GM21723 (cell line): Measurements from ENCODE around the gene OR1I1.
"Not testable (repeated sequence)": the region's sequence is repeated elsewhere in the genome, so short reads cannot be mapped to it uniquely, and the experiment has no call there.

Experiments
- ATAC-seq: cut with Tn5 transposase; IDR thresholded peaks from one replicate; pipeline ENCODE4 v1.9.1; 2021; ENCODE audit warnings: mild to moderate bottlenecking, moderate library complexity; ENCODE audit not compliant: unreplicated experiment

OR1I1 gene, protein sequence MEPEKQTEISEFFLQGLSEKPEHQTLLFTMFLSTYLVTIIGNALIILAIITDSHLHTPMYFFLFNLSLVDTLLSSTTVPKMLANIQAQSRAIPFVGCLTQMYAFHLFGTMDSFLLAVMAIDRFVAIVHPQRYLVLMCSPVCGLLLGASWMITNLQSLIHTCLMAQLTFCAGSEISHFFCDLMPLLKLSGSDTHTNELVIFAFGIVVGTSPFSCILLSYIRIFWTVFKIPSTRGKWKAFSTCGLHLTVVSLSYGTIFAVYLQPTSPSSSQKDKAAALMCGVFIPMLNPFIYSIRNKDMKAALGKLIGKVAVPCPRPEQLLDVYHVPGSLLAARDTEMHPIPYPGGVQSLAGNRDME

DNA sequence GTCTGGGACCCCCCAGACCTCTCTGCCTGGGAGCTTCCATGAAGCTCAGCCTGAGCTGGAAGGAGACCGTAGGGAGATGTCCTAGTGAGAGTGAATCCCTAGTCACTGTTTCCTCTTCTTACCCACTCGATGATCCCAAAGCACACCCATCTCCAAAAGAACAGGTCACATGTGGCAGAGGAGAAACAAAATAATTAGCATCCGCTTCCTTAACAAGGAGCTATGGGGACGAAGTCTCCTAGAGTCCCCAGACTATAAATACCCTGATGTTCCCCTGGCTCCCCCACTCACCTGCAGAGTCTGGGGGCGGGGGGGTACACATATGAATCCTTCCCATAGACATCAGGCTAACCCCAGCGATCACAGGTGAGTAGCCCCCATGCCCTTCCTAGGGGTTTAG lies at the start of gene OR1I1:
OR1I1 (plus strand) TSS at position 301 of the 400 bp plus-strand sequence. CDS start 4,855 bp downstream, outside the sequence.
- no peak for ATAC-seq

DNA sequence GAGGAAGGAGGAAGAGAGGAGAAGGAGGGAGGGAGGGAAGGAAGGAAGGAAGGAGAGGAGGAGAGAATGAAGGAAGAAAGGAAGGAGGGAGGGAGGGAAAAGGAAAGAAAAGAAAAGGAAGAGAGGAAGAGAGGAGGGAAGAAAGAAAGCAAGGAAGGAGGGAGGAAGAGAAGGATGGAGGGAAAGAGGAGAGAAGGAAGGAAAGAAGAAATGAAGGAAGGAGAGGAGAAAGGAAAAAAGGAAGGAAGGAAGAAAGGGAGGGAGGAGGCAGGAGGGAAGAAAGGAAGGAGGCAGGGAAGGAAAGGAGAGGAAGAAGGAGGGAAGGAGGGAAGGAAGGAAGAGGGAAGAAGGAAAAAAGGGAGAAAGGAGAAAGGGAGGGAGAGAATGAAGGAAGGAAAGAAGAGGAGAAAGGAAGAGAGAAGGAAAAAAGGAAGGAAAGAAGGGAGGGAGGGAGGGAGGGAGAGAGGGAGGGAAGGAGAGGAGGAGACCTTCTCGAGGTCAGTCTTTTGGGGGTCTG lies 46.2 kb upstream of the OR1I1 start:
- no peak for ATAC-seq

DNA sequence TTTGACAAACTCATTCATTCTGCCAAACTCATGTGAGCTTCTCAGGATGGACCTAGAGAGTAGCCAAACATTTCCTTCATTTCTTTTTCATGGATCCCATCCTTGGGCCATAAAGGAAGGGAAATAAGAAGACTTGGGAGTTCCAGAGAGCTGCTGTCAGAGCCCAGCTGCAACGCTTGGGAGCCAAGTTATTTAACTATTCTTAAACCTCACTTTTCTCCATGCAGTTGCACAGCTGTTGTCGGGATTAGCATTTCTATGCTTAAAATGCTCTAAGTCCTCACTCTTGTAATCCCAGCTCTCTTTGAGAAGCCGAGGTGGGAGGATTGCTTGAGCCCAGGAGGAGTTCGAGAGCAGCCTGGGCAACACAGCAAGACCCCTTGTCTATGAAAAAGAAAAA lies 44.4 kb upstream of the OR1I1 start:
- no peak for ATAC-seq

DNA sequence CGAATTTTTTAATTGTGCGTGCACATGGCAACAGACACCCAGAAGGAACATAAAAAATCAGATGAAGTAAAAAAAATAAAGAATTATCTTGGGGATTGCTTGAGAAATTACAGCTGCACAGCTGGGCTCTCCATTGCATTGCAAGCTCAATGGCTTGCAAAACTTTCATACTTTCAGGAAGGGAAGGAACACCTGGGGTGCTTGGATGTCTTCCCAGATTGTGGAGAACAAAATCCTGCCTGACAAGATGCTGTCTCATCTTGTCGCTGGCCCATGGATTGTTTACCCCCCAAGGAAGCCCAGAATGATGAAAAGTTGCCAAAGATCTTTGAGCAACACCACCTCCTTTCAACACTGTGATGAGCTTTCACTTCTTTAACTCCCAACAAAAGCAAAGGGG lies 43.7 kb upstream of the OR1I1 start:
- no peak for ATAC-seq

DNA sequence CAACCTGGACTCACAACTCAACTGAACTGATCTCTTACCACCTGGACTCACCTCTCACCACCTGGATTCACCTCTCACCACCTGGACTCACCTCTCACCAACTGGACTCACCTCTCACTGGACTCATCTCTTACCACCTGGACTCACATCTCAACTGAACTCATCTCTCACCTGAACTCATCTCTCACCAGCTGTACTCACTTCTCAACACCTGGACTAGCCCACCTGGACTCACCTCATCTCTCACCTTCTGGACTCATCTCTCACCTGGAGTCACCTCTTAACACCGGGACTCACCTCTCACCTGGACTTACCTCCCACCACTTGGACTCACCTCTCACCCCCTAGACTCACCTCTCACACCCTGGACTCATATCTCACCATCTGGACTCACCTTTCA lies 40.0 kb upstream of the OR1I1 start:
- no peak for ATAC-seq

DNA sequence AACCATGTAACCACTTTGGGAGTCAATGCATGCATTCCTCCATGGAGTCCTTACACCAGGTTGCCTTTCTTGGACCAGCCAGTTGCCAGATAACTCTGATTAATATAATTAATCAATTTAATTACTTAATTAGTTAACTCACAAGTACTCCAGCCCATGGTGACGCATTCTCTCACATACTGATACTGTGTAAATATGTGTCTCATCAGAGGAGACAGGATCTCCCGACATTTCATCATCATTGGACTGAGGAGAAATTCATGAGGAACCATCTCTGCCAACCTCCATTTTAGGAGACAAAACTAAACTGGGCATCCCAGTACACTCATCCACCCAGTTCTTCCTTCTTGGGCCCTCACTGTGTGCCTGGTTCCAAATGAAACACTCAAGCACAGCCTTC lies 39.2 kb upstream of the OR1I1 start:
- ATAC-seq = no peak

DNA sequence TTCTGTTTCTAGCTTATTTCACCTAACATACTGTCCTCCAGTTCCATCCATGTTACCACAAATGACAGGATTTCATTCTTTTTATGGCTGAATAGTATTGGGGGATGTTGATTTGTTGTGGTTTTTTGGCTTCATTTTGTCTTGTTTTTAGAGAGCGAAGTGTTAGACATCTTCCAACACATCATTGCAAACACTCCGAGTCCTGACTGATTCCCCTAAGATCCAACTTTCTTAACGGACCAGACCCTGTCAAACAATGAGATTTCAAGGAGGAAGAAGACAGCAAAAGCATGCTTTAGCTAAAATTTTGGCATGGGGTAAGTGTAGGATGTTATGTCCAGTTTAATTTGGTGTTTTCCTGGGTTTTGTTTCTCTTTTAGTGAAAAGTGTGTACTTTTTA lies 36.5 kb upstream of the OR1I1 start:
- no peak for ATAC-seq

DNA sequence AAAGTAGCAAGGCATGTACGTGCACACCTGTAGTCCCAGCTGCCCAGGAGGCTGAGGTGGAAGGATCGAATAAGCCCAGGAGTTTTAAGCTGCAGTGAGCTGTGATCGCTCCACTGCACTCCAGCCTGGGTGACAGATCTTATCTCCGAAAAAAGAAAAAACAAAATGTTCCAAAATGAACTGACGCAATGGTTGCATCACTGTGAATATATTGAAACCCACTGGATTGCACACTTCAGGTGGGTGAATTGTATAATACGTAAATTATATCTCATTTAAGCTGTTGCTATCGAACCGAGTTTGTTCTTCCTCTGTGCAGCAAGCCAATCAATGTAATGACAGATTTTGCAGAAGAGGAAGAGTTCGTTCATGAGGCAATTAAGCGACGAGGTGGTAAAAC lies 34.3 kb upstream of the OR1I1 start:
- no peak for ATAC-seq

DNA sequence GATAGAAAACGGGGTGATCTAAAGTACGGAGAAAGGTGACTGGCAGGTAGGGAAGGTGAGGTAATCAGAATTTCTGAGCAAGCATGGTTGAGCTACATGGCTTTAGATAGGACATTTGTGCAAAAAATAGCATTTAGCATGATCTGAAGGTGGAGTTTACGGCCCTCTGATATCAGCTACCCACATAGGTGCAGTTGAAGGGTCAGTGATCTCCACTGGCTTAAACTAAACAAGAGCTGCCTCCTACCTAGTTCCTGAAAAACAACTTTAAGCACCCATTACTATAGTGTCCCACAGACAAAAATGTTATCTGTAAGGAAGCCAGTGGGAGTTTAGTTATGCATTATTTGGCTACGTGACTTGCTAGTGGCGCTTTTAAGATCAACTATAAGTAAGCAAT lies 33.9 kb upstream of the OR1I1 start:
- no peak for ATAC-seq

DNA sequence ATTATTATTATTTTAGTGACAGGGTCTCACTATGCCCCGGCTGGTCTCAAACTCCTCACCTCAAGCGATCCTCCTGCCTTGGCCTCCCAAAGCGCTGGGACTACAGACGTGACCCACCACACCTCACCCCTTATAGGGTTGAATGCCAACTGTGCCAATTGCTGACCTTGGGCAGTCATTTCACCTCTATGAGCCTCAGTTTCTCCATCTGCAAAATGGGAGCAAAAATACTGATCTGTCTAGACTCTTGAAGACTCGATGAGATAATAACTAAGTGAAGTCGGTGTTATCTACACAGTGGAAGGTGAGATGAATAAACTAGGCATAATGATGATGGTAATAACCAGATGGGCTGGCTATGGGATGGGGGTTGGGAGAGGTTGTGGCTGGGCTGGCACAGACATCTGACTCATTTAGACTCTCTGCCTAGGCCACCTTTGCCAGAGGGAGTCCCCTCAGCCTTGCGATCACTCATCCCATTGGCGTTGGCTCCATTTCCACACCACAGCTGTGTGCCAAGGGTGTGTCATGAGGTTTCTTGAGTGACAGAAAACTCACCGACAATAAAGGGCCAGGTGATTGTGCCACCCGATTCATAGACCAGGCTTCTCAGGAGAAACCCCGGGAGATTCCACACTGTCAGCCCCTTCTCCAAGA lies 33.0 kb upstream of the OR1I1 start, which contains the start of gene CASP14:
CASP14 (plus strand) TSS at position 596 of the 657 bp plus-strand sequence. CDS start 2,772 bp downstream, outside the sequence.
- ATAC-seq = no peak

DNA sequence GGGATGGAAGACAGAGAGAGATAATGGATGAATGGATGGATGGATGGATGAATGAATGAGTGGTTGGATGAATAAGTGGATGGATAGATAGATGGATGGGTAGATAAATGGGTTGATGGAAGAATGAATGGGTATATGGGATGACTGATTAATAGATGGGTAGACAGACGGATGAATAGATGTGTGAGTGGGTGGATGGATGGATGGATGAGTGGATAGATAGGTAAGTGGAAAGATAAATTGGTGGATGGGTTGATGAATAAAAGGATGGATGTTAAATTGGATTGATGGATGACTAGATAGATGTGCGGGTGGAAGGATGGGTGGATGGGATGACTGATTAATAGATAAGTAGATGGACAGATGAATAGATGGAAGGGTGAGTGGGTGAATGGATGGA lies 31.4 kb upstream of the OR1I1 start:
- no peak for ATAC-seq

DNA sequence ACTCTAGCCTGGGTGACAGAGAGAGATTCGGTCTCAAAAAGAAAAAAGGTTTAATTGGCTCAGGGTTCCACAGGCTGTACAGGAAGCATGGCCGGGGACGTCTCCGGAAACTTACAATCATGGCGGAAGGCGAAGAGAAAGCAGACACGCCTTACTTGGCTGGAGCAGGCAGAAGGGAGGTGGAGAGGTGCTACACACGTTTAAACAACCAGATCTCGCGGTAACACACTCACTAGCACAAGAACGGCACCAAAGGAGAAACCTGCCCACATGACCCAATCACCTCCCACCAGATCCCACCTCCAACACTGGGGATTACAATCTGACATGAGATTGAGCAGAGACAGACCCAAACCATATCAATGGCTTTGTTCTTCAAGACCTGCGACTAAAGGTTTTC lies 20.0 kb upstream of the OR1I1 start:
- no peak for ATAC-seq

DNA sequence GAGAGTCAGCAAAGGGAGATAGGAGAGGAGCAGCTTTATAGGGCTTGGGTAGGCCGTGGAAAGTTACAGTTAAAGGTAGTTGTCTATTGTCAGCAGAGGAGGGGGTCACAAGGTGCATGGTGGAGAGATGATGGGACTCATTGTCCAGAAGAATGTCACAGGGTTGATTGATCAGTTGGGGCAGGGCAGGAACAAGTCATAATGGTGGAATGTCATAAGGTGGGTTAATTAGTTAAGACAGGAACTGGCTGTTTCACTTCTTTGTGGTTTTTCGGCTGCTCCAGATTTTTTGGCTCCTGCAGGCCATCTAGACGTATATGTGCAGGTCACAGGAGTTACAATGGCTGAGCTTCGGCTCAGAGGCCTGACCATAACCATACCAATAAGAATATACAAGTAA lies 11.6 kb upstream of the OR1I1 start:
- not testable (repeated sequence) for ATAC-seq

DNA sequence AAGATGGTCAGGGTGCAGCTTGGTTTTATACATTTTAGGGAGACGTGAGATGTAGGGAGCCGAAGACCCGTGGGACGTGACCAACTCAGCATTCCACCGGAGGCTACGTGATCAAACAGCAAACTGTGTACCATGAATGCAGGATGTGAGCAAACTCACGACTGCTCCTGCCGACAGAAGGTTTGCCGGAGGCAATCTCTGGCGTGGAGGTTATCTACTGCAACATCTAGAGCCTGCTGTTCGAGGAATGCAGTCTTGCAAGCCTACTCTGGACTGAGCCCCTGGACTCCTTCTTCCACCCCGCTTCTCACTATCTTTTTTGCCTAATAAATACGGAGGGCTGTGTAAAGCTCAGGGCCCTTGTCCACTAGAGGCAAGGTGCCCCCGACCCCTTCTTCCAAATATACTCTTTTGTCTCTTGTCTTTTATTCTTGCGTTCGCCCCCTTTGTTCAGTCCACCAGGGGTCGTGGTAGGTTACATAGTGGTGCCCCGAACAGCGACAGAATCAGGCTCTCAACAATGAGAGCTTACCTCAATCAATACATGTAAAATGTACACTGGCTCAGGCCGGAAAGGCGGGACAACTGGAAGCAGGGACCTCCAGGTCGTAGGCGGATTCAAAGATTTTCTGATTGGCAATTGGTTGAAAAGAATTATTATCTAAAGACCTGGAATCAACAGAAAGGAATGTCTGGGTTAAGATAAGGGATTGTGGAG lies 8.9 kb upstream of the OR1I1 start:
- no peak for ATAC-seq

DNA sequence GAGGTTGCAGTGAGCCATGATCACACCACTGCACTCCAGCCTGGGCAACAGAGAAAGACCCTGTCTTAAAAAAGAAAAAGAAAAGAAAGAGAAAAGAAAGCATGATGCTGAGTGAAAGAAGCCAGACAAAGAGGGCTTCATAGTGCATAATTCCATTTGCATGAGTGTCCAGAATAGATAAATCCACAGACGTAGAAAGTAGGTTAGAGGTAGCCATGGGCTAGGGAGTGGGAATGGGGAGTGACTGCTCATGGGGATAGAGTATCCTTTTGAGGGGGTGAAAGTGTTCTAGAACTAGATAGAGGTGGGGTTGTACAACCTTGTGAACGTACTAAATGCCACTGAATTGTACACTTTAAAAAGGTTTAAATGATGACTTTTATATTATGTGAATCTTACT lies 7.6 kb upstream of the OR1I1 start:
- ATAC-seq = no peak

DNA sequence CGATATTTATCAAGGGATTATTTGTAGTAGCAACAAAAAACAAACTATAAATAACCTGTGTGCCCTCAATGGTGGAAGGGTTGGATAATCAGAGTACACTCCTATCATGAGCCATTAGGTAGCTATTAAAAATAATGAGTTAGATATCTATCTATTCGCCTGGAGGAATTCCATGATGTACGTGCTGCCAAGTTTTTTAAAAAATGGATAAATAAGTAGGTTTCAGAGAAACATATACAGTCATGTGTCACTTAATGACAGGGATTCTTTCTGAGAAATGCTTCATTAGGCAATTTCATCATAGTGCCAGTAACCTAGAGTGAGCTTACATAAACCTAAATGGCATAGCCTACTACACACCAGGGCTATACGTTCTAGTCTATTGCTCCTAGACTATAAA lies 6.2 kb upstream of the OR1I1 start:
- ATAC-seq = no peak

DNA sequence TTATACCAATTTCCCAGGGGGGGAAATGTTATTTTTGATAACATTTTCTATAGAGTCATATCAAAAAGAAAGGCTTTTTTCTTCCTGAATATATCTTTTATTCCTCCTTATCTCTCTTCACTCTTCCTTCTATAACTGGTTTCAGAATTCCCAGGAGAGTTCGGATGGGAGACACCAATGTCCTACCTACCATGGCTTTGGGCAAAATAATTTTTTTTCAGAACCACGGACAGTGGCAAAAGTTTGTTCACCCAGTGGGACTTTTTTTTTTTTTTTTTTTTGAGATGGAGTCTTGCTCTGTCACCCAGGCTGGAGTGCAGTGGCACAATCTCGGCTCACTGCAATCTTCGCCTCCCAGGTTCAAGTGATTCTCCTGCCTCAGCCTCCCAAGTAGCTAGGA lies 2.0 kb upstream of the OR1I1 start:
- not testable (repeated sequence) for ATAC-seq

DNA sequence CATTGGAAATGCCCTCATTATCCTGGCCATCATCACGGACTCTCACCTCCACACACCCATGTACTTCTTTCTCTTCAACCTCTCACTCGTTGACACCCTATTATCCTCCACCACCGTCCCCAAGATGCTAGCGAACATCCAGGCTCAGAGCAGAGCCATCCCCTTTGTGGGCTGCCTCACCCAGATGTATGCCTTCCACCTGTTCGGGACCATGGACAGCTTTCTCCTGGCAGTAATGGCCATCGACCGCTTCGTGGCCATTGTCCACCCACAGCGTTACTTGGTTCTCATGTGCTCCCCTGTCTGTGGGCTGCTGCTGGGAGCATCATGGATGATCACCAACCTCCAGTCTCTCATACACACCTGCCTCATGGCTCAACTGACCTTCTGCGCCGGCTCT lies 5.2 kb downstream of the OR1I1 start:
- ATAC-seq = no peak

DNA sequence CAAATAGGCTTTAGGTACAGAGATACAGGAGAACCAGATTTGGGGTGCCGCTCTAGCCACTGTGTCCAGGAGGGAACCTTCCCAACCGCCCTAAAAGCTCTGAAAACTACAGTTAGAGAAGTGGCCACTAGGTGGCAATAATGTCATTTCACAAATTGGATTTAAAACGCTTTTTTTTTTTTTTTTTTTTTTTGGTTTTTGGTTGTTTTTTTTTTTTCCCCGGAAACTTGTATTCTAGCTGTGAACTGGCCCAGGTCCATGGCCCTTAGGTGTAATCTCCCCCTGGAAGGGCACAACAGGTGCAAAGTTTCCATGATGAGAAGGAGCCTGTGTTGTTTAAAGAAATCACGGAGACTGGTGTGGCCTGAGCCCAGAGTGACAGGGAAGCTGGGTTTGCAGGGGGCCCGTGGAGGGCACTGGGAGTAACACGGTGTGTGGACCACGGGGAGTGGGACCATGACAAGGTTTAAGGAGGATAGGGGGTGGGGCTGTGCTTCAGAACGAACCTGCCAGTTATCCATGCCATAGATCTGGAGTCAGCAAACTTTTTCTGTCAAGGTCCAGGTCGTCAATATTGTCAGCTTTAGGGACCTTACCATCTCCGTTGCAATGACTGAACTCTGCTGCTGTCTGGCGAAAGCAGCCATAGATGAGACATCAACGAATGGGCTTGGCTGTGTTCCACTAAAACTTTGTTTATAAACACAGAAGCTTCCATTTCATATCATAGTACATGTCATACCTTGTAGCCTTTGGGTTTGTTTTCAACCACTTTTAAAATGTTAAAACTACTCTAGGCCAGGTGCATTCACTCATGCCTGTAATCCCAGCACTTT lies 10.1 kb downstream of the OR1I1 start:
- ATAC-seq = no peak

DNA sequence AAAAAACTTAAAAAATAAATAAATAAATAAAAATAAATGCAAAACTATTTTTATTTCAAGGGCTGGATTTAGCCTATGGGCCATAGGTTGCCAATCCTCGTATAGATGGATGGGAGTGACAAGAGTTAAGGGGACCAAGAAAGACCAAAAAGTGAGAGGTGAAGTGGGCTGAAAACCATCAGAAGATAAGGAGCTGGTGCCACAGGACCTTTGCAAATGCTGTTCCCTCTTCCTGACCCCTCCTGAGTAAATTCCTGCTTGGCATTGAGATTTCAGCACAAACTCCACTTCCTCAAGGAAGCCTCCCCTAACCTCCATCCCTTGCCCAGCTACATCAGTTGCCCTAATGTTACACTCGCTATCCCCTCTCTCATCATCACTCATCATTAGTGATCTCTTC lies 11.0 kb downstream of the OR1I1 start:
- ATAC-seq = no peak

DNA sequence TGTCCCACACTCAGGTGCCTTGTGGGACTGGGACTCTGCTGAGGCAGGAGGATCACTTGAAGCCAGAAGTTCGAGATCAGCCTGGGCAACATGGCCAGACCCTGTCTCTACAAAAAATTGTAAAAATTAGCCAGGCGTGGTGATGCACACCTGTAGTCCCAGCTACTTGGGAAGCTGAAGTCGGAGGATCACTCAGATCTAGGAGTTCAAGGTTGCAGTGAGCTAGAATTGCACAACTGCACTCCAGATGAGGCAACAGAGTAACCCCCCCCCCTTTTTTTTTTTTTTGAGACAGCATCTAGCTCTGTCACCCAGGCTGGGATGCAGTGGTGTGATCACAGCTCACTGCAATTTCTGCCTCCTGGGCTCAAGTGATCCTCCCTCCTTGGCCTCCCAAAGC lies 14.2 kb downstream of the OR1I1 start:
- ATAC-seq = no peak
